Stimulated activated CD4-positive, alpha-beta T cell treated with anti-CD3 and anti-CD28 coated beads, Interleukin-2, amount 100 ng/mL, for 24 hours (primary cell): Measurements from ENCODE around the gene LIF.

Experiments
- DNase-seq, 2 donors: peaks; one replicate each; pipeline ENCODE4 v3.0.0-alpha.2; 2020

Gene LIF

GRCh38 chr22:30245985-30246813, at the start of gene LIF:
TSS of gene LIF (minus strand) at chr22:30246759. CDS start at chr22:30246695, 64 bp downstream.
- peak; percentile 63 to 72 for DNase-seq

- no peak for DNase-seq
Observed at GRCh38 chr22:30296324-30296723, 49.8 kb upstream of the LIF start.

- no peak for DNase-seq
Observed at GRCh38 chr22:30295576-30295975, 49.0 kb upstream of the LIF start.

- no peak for DNase-seq
Observed at GRCh38 chr22:30294830-30295229, 48.3 kb upstream of the LIF start.

- DNase-seq = no peak
Observed at GRCh38 chr22:30294066-30294465, 47.5 kb upstream of the LIF start.

GRCh38 chr22:30293026-30293425, 46.5 kb upstream of the LIF start:
- no peak for DNase-seq

- no peak for DNase-seq
Observed at GRCh38 chr22:30292069-30292970, 45.8 kb upstream of the LIF start.

GRCh38 chr22:30291058-30291892, 44.7 kb upstream of the LIF start:
- DNase-seq = no peak

- no peak for DNase-seq
Observed at GRCh38 chr22:30290342-30291057, 43.9 kb upstream of the LIF start.

- no peak for DNase-seq
Observed at GRCh38 chr22:30289980-30290313, 43.4 kb upstream of the LIF start.

- peak; percentile 93 to 96 for DNase-seq
Observed at GRCh38 chr22:30289141-30289979, 42.8 kb upstream of the LIF start, which contains the start of gene CASTOR1. TSS of gene CASTOR1 (minus strand) at chr22:30289505. CDS start at chr22:30289497, 8 bp downstream.

- no peak for DNase-seq
Observed at GRCh38 chr22:30288419-30289140, 42.0 kb upstream of the LIF start.

- peak; percentile 93 for DNase-seq
Observed at GRCh38 chr22:30287648-30288418, 41.3 kb upstream of the LIF start.

GRCh38 chr22:30286813-30287647, 40.5 kb upstream of the LIF start:
- peak; percentile 93 to 94 for DNase-seq

- no peak for DNase-seq
Observed at GRCh38 chr22:30286331-30286730, 39.8 kb upstream of the LIF start.

- DNase-seq = no peak
Observed at GRCh38 chr22:30285846-30286200, 39.3 kb upstream of the LIF start.

GRCh38 chr22:30285176-30285845, 38.8 kb upstream of the LIF start:
- no peak for DNase-seq

GRCh38 chr22:30284666-30285065, 38.1 kb upstream of the LIF start:
- DNase-seq = no peak
